ENCODE measurements around the gene BCAS3.

DNA sequence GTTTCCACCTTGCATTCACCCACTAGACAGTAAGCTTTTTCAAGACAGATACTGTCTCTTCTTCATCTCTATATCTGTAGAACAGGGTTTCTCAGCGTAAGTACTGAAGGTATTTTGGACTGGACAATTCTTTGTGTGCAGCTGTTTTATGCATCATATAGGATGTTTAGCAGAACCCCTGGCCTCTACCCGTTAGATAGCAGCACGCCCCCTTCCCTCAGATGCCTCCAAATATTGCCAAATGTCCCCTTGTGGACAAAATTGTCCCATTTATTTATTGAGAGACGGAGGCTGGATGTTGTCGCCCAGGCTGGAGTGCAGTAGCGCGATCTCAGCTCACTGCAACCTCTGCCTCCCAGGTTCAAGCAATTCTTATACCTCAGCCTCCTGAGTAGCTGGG lies 458.6 kb downstream of the BCAS3 start:
- no peak for TF ChIP-seq POLR2A (IDR thresholded peaks at IDR 0.05)
- TF ChIP-seq, protein P1, sequence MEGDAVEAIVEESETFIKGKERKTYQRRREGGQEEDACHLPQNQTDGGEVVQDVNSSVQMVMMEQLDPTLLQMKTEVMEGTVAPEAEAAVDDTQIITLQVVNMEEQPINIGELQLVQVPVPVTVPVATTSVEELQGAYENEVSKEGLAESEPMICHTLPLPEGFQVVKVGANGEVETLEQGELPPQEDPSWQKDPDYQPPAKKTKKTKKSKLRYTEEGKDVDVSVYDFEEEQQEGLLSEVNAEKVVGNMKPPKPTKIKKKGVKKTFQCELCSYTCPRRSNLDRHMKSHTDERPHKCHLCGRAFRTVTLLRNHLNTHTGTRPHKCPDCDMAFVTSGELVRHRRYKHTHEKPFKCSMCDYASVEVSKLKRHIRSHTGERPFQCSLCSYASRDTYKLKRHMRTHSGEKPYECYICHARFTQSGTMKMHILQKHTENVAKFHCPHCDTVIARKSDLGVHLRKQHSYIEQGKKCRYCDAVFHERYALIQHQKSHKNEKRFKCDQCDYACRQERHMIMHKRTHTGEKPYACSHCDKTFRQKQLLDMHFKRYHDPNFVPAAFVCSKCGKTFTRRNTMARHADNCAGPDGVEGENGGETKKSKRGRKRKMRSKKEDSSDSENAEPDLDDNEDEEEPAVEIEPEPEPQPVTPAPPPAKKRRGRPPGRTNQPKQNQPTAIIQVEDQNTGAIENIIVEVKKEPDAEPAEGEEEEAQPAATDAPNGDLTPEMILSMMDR (IDR thresholded peaks at IDR 0.05), result no peak

All from heart left ventricle (tissue), 13 donors.